ENCODE data around the gene FHIT.

- TF ChIP-seq CTCF (IDR thresholded peaks at IDR 0.05) (no peak), POLR2A (IDR thresholded peaks at IDR 0.05) (no peak)
Measured at GRCh38 chr3:60355825-60356224, 895.4 kb downstream of the FHIT start.
